Measurements from ENCODE around the gene PJA2.

- no peak for TF ChIP-seq POLR2A (IDR thresholded peaks at IDR 0.05; ENCODE audit: extremely low read depth, insufficient read length)
- TF ChIP-seq CTCF (IDR thresholded peaks at IDR 0.05; ENCODE audit: low read depth, low read length), result no peak
- TF ChIP-seq MYC (IDR thresholded peaks at IDR 0.05; ENCODE audit: low read depth, low read length), result no peak
Observed at GRCh38 chr5:109426075-109426474, 16.3 kb upstream of the PJA2 start.
